ENCODE results near the gene GLRB. TPM values are rescaled to one million over a fixed set of nuclear protein-coding genes. Genes with fewer than 3 reads are reported as not detected.

Gene GLRB
- total RNA-seq, 1 experiment from 2014 or later: 0.70 TPM

DNA sequence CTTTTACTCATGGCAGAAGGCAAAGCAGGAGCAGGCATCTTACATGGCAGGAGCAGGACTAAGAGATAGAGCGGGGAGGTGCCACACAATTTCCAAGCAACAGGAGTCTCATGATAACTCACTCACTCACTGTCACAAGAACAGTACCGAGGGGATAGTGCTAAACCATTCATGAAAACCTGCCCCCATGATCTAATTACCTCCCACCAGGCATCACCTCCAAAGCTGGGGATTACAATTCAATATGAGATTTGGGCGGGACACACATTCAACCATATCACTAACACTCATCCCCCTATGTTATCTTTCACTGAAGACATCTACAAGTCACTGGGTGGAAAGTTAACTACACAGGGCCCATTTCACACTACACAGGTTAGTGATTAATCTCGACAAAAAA is 25.4 kb upstream of the GLRB start:
- Mint-ChIP-seq H3K36me3 (ENCODE audit: insufficient read depth in 1 of 3, low read depth in 3 of 3) (no peaks in the 10 kb centered on the region), H3K27ac (no peak overlapping the region; a peak in 1 of 7 replicates), H3K4me3 (no peak overlapping the region), H3K9me3 (no peaks in the 10 kb centered on the region; a peak in 1 of 5 replicates), H3K27me3 (ENCODE audit: low read depth) (no peaks in the 10 kb centered on the region), H3K4me1 (peaks cover 4 to 12% of the 10 kb centered on the region in 2 experiments)
- H4K8ac ChIP-seq (replicated peaks; ENCODE audit: insufficient read length, low read depth, low read length): no peak overlapping the region
- no peak overlapping the region for H3K56ac ChIP-seq (ENCODE audit: insufficient read length, low read depth, low read length)
- no peak overlapping the region for H2BK15ac ChIP-seq (ENCODE audit: low read depth, low read length)
- no peaks in the 10 kb centered on the region for H3K79me2 ChIP-seq (ENCODE audit: insufficient read depth, low read length)
- H2BK120ac ChIP-seq (ENCODE audit: low read depth, low read length, poor library complexity, severe bottlenecking): no peak overlapping the region
- H3K4me1 ChIP-seq (ENCODE audit: insufficient read depth, low read length): no peaks in the 10 kb centered on the region
- no peak overlapping the region for H3T11ph ChIP-seq (ENCODE audit: low read length)
- no peaks in the 10 kb centered on the region for H3K23me2 ChIP-seq (ENCODE audit: insufficient read length, low read depth, low read length, poor library complexity, severe bottlenecking)
- H2BK12ac ChIP-seq (ENCODE audit: insufficient read length, low read depth, low read length): no peak overlapping the region
- no peak overlapping the region for H2AK5ac ChIP-seq (ENCODE audit: insufficient read length, low read length)
- no peak overlapping the region for H2BK20ac ChIP-seq (ENCODE audit: low read depth, low read length, poor library complexity, severe bottlenecking)
- no peak overlapping the region for H3K4me2 ChIP-seq (ENCODE audit: insufficient read depth, insufficient read length, low read length)
- no peak overlapping the region for H3K27ac ChIP-seq (ENCODE audit: insufficient read length, low read depth, low read length)
- H3K4ac ChIP-seq (ENCODE audit: low read depth, low read length): no peak overlapping the region
- no peak for DNase-seq
- H4K91ac ChIP-seq (ENCODE audit: insufficient read length, low read depth, low read length): no peak overlapping the region
- H3K79me1 ChIP-seq (ENCODE audit: insufficient read depth, low read depth, low read length, poor library complexity, severe bottlenecking): no peaks in the 10 kb centered on the region
- TF ChIP-seq, protein P1, sequence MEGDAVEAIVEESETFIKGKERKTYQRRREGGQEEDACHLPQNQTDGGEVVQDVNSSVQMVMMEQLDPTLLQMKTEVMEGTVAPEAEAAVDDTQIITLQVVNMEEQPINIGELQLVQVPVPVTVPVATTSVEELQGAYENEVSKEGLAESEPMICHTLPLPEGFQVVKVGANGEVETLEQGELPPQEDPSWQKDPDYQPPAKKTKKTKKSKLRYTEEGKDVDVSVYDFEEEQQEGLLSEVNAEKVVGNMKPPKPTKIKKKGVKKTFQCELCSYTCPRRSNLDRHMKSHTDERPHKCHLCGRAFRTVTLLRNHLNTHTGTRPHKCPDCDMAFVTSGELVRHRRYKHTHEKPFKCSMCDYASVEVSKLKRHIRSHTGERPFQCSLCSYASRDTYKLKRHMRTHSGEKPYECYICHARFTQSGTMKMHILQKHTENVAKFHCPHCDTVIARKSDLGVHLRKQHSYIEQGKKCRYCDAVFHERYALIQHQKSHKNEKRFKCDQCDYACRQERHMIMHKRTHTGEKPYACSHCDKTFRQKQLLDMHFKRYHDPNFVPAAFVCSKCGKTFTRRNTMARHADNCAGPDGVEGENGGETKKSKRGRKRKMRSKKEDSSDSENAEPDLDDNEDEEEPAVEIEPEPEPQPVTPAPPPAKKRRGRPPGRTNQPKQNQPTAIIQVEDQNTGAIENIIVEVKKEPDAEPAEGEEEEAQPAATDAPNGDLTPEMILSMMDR (conservative IDR thresholded peaks at IDR 0.05): no peak
- H3K9ac ChIP-seq (ENCODE audit: extremely low read depth, insufficient read length, low read length): no peak overlapping the region
- H3K27me3 ChIP-seq (ENCODE audit: insufficient read depth, low read length): no peaks in the 10 kb centered on the region
- no peaks in the 10 kb centered on the region for H4K20me1 ChIP-seq (ENCODE audit: control insufficient read depth, insufficient read depth, insufficient read length)
- no peaks in the 10 kb centered on the region for H3K9me3 ChIP-seq (ENCODE audit: control insufficient read depth, low read depth, low read length)
- H2BK5ac ChIP-seq (ENCODE audit: insufficient read length, low read length): no peak overlapping the region
- no CpG with 5 or more reads among the region's 4 CpGs for WGBS (ENCODE audit: extremely low coverage, insufficient read length, low lambda C conversion rate)
- H3K14ac ChIP-seq (ENCODE audit: insufficient read depth, low read length): no peak overlapping the region
- H3K23ac ChIP-seq (ENCODE audit: insufficient read length, low read depth, low read length): no peak overlapping the region
- H3K18ac ChIP-seq (ENCODE audit: insufficient read length, low read depth, low read length): no peak overlapping the region
- H4K5ac ChIP-seq (ENCODE audit: insufficient read length, low read depth, low read length): no peak overlapping the region
- no peak overlapping the region for H2AFZ ChIP-seq (ENCODE audit: low read length)

All from H9 (cell line).